Midbrain (tissue), 1 donor: ENCODE data around the gene CBL.

ENCODE experiments used
- DNase-seq: peaks from one replicate; lab custom pipeline; 2025; lab: John Stamatoyannopoulos, UW

CBL gene

GRCh38 chr11:119314726-119315125 is 108.6 kb downstream of the CBL start:
- DNase-seq, result no peak

GRCh38 chr11:119315131-119316015 is 109.2 kb downstream of the CBL start:
- peak; percentile 56 for DNase-seq

GRCh38 chr11:119316016-119316728 is 110.0 kb downstream of the CBL start:
- DNase-seq, result peak; percentile 74

GRCh38 chr11:119316729-119317591 is 110.8 kb downstream of the CBL start, which contains the start of gene MCAM:
Gene MCAM, minus strand, starts transcription at chr11:119317130. Its CDS starts 29 bp downstream, at chr11:119317101.
- peak; percentile 46 for DNase-seq

GRCh38 chr11:119317592-119318239 is 111.6 kb downstream of the CBL start:
- DNase-seq, result no peak

- no peak for DNase-seq
These were observed 112.3 kb downstream of the CBL start for GRCh38 chr11:119318240-119319135.

GRCh38 chr11:119319136-119319699 is 113.1 kb downstream of the CBL start:
- no peak for DNase-seq

- no peak for DNase-seq
These were observed 113.6 kb downstream of the CBL start for GRCh38 chr11:119319700-119320239.

GRCh38 chr11:119320240-119320775 is 114.2 kb downstream of the CBL start:
- peak; percentile 69 for DNase-seq

GRCh38 chr11:119320776-119321524 is 114.8 kb downstream of the CBL start:
- peak; percentile 53 for DNase-seq

GRCh38 chr11:119322360-119322739 is 116.2 kb downstream of the CBL start:
- no peak for DNase-seq

- no peak for DNase-seq
These were observed 116.9 kb downstream of the CBL start for GRCh38 chr11:119322921-119323531.

GRCh38 chr11:119323532-119324033 is 117.4 kb downstream of the CBL start:
- DNase-seq, result peak; percentile 78

GRCh38 chr11:119324189-119324588 is 118.0 kb downstream of the CBL start:
- no peak for DNase-seq

- no peak for DNase-seq
These were observed 123.2 kb downstream of the CBL start for GRCh38 chr11:119329320-119329719.

GRCh38 chr11:119330237-119330636 is 124.1 kb downstream of the CBL start:
- DNase-seq, result no peak

GRCh38 chr11:119332111-119332765 is 126.1 kb downstream of the CBL start:
- DNase-seq, result no peak
